ENCODE results near the gene UBA1.

UBA1 gene

DNA sequence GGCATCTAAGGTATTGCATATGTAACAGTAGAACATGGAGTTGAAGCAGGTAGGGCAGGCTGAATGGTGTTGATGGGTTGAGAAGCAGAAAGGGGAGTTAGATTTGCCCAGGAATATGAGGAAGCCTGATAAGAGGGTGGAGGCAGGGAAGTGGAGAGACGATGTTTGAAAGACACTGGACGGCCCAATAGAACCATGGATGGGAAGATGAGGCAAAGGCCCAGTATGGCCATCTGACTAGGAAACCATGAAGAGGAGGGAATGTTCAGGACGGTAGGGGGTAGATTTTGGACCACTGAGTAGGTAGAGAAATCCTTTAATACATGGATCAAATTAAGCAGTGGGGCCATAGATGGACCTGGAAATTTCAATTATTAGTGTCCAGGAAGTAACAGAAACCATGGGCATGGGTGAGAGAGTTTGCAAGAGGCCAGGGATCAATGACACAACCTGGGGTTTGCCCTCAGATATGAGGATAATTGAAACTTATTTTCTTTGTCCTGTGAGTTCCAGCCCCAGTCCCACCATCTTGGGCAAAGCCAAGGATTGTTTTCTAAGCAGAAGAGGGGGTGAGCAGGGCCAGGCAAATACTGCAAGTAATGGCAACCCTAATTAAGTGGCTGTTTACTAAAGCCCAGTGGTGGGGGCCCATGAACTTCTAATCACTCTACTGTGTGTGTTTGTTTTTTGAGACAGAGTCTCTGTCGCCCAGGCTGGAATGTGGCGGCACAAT, 36.7 kb downstream of the UBA1 start:
- DNase-seq (ENCODE audit: insufficient read length, low spot score), result no peak
- TF ChIP-seq, protein P1, sequence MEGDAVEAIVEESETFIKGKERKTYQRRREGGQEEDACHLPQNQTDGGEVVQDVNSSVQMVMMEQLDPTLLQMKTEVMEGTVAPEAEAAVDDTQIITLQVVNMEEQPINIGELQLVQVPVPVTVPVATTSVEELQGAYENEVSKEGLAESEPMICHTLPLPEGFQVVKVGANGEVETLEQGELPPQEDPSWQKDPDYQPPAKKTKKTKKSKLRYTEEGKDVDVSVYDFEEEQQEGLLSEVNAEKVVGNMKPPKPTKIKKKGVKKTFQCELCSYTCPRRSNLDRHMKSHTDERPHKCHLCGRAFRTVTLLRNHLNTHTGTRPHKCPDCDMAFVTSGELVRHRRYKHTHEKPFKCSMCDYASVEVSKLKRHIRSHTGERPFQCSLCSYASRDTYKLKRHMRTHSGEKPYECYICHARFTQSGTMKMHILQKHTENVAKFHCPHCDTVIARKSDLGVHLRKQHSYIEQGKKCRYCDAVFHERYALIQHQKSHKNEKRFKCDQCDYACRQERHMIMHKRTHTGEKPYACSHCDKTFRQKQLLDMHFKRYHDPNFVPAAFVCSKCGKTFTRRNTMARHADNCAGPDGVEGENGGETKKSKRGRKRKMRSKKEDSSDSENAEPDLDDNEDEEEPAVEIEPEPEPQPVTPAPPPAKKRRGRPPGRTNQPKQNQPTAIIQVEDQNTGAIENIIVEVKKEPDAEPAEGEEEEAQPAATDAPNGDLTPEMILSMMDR (IDR thresholded peaks at IDR 0.05; ENCODE audit: insufficient read depth, missing control alignments), result no peak
- FAIRE-seq, result no peak

DNA sequence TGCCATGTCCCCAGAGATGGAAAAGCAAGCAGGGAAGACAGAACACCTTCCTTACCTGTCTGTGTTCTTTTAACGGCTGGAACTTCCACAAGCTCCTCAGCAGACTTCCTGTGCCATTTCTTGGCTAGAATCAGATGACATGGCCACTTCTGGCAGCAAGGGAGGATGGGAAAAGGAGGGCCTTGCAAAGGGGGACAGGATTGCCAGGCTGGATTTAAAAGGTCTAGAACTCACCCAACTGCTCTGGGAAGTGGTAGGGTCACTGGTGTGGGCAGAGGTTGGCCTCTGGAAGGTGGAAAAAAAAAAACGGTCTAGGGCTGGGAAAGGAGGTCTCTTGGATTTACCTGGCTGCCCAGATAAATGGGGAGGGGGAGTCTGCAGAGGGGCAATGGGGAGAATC, 37.5 kb downstream of the UBA1 start:
- DNase-seq (ENCODE audit: insufficient read length, low spot score) (no peak), FAIRE-seq (no peak)
- TF ChIP-seq, protein P1 (IDR thresholded peaks at IDR 0.05; ENCODE audit: insufficient read depth, missing control alignments), result no peak

DNA sequence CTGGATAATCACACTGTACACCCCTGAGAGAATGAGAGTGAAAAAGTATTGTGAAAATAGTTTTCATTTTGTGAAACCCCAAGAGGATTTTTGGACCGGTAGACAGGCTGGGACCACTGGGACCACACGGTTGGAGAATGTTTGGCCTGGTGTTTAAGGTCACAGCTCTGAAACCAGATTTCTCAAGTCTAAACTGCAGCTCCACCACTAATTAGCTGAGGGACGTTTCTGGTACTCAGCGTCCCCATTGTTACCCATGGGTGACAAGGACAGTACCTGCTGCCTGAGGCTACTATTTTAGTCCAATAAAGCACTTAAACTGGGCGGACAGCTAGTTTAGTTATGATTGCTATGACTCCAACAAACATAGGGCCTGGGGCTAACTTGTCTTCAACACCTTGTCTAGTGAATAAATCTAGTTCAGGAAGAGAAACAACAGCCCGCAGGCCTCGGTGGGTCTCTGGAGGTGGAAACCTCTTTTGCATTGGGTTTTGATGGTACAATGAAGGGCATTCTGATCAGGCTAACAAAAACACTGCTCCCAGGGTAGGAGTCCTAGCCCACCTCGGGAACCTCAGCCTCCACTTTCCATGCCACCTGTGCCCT, 38.7 kb downstream of the UBA1 start:
- TF ChIP-seq, protein P1 (IDR thresholded peaks at IDR 0.05; ENCODE audit: insufficient read depth, missing control alignments), result no peak
- FAIRE-seq, result no peak
- no peak for DNase-seq (ENCODE audit: insufficient read length, low spot score)

DNA sequence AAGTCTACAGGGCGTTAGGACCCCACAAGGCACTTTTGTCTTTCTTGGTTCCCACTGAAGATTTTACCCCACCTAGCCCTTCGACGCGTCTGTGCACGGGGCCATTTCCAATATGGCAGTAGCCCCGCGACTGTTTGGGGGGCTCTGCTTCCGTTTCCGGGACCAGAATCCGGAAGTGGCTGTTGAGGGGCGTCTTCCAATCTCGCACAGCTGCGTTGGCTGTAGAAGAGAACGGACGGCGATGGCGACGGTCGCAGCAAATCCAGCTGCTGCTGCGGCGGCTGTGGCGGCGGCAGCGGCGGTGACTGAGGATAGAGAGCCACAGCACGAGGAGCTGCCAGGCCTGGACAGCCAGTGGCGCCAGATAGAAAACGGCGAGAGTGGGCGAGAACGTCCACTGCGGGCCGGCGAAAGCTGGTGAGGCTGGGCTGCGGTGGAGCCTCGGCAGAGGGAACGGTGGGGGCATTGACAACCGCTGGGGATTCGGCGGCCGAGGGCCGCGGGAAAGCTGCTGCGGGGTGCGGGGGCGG, 39.2 kb downstream of the UBA1 start, which contains the start of gene USP11:
Gene USP11 (plus strand): TSS at position 207 of the 530 bp plus-strand sequence. CDS start 35 bp downstream, at position 242.
- FAIRE-seq (no peak), DNase-seq (ENCODE audit: insufficient read length, low spot score) (no peak)
- TF ChIP-seq, protein P1 (IDR thresholded peaks at IDR 0.05; ENCODE audit: insufficient read depth, missing control alignments), result no peak

DNA sequence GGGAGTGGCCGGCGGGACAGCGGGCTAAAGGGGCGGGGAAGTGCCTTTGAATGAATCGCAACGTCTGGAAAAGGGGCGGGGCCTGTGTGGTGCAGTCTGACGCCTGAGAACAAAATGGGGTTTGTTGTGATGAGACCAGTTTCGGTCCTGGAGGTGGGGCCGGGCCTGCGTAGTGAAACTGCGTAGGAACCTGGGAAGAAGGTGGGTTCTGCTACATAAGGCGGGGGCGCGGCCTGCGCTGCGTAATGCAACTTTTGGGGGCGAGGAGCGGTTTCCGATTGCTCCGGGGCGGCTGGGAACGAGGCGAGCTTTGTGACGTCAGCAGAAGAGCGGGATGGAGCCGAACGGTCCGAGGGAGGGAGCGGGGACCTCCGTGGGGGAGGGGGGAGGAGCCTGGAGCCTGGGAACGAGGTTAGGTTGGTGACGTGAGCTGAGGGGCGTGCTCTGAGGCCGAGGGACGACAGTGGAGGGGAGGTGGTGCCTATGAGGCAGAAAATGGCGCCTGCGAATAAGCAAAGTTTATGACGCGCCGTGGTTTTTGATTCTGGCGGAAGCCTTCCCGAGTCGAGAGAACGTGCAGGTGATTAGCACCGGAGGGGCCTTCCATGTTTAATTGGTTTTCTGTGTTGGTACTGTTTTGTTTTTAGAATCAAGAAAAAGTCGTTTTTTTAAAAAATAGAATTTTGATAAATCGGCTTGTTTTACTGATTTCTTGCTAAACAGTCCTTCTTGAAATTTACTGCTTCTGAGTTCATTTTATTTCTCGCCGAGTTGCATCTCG, 39.9 kb downstream of the UBA1 start:
- TF ChIP-seq, protein P1 (IDR thresholded peaks at IDR 0.05; ENCODE audit: insufficient read depth, missing control alignments), result no peak
- DNase-seq (ENCODE audit: insufficient read length, low spot score), result peak; percentile 50
- FAIRE-seq, result peak; percentile 29

DNA sequence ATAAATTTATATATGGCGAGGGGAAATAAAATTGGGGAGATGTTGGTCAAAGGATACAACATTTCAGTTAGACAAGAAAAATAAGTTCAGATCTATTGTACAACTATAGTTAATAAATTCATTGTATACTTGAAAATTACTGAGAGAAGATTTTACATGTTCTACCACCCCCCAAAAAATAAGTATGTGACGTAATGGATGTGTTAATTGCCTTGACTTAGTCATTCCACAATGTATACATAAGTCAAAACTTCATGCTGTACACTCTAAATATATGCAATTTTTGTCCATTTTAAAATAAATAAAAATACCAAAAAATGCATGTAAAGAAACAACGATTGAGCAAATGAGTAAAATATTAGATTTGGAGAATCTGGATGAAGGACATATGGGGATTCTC, 41.0 kb downstream of the UBA1 start:
- TF ChIP-seq, protein P1 (IDR thresholded peaks at IDR 0.05; ENCODE audit: insufficient read depth, missing control alignments), result no peak
- DNase-seq (ENCODE audit: insufficient read length, low spot score) (no peak), FAIRE-seq (no peak)

All from D721Med (cell line).